HEK293 (cell line): ENCODE results near the gene DAG1.

ENCODE experiments used
- CTCF ChIA-PET: fragments of 350-600 bp; formaldehyde crosslinking; extraction: SDS; loops from one replicate; lab custom pipeline; 2021; ENCODE audit warnings: antibody characterized with exemption; lab: Yijun Ruan, JAX
- POLR2A ChIA-PET: fragments of 300-600 bp; formaldehyde crosslinking; extraction: SDS; loops from one replicate; lab custom pipeline; 2020; ENCODE audit warnings: antibody characterized with exemption, inconsistent platforms; lab: Yijun Ruan, JAX
- H3K27ac ChIP-seq: fragments of 200-500 bp; sonication (Bioruptor generic); 2 replicates; pipeline ENCODE4 v1.5.1; 2014; ENCODE audit warnings: low read depth, low read length, control low read depth, inconsistent platforms; ENCODE audit errors: extremely low read depth
- H3K36me3 ChIP-seq, 2 experiments: fragments of 200-500 bp in 1 of 2; sonication (Bioruptor generic) in 1 of 2; 1 replicate in 1 of 2; 2 replicates in 1 of 2; pipeline ENCODE4 v1.5.1; 2014 to 2017; ENCODE audit warnings: inconsistent platforms in 2 of 2, low read length in 2 of 2; ENCODE audit not compliant: control insufficient read depth in 2 of 2, insufficient read depth in 1 of 2
- H3K4me1 ChIP-seq: fragments of 200-500 bp; sonication (Bioruptor generic); 2 replicates; pipeline ENCODE4 v1.5.1; 2014; ENCODE audit warnings: mild to moderate bottlenecking, low read length, inconsistent platforms; ENCODE audit not compliant: control insufficient read depth, insufficient read depth
- H3K4me3 ChIP-seq: 2 replicates; pipeline ENCODE4 v1.5.1; 2011; ENCODE audit warnings: low read depth, mild to moderate bottlenecking, control low read depth, low read length, moderate library complexity
- H3K9me3 ChIP-seq: fragments of 200-500 bp; sonication (Bioruptor generic); 2 replicates; pipeline ENCODE4 v1.5.1; 2014; ENCODE audit warnings: low read depth, low read length, inconsistent platforms; ENCODE audit not compliant: control insufficient read depth, insufficient read depth
- BCL11A ChIP-seq: fragments of 450-650 bp; formaldehyde crosslinking; IDR thresholded peaks from 2 replicates; pipeline ENCODE4 v1.5.1; 2016; ENCODE audit warnings: low read depth, missing biosample characterization, missing genetic modification characterization
- HOXA7 ChIP-seq: sonication (generic); formaldehyde crosslinking; IDR thresholded peaks from 2 replicates; pipeline ENCODE4 v1.8.1; 2022; ENCODE audit warnings: missing genetic modification reagents, borderline replicate concordance
- MZF1 ChIP-seq: fragments of 450-650 bp; formaldehyde crosslinking; IDR thresholded peaks from 2 replicates; pipeline ENCODE4 v1.5.1; 2017; ENCODE audit warnings: missing biosample characterization, missing genetic modification characterization, borderline replicate concordance
- OVOL3 ChIP-seq: fragments of 450-650 bp; formaldehyde crosslinking; IDR thresholded peaks from 2 replicates; pipeline ENCODE4 v1.5.1; 2016; ENCODE audit warnings: missing biosample characterization, missing genetic modification characterization
- PBX3 ChIP-seq: sonication (generic); formaldehyde crosslinking; IDR thresholded peaks from 2 replicates; pipeline ENCODE4 v1.8.1; 2022; ENCODE audit warnings: mild to moderate bottlenecking, moderate library complexity, missing genetic modification reagents
- ZEB2 ChIP-seq: fragments of 450-650 bp; formaldehyde crosslinking; IDR thresholded peaks from 2 replicates; pipeline ENCODE4 v1.5.1; 2016; ENCODE audit warnings: missing biosample characterization, missing genetic modification characterization
- ZFP37 ChIP-seq: fragments of 450-650 bp; formaldehyde crosslinking; IDR thresholded peaks from 2 replicates; pipeline ENCODE4 v1.5.1; 2016; ENCODE audit warnings: missing biosample characterization, missing genetic modification characterization
- ZNF266 ChIP-seq: fragments of 450-650 bp; formaldehyde crosslinking; IDR thresholded peaks from 2 replicates; pipeline ENCODE4 v1.5.1; 2016; ENCODE audit warnings: missing biosample characterization, missing genetic modification characterization, low read depth
- ZNF302 ChIP-seq: fragments of 450-650 bp; formaldehyde crosslinking; IDR thresholded peaks from 2 replicates; pipeline ENCODE4 v1.5.1; 2016; ENCODE audit warnings: missing biosample characterization, missing genetic modification characterization, low read depth
- ZNF311 ChIP-seq: fragments of 450-650 bp; formaldehyde crosslinking; IDR thresholded peaks from 2 replicates; pipeline ENCODE4 v1.5.1; 2017; ENCODE audit warnings: missing biosample characterization, missing genetic modification characterization, borderline replicate concordance
- ZNF350 ChIP-seq: fragments of 450-650 bp; formaldehyde crosslinking; IDR thresholded peaks from 2 replicates; pipeline ENCODE4 v1.5.0; 2017; ENCODE audit warnings: missing biosample characterization, mild to moderate bottlenecking, missing genetic modification characterization
- ZNF544 ChIP-seq: fragments of 450-650 bp; formaldehyde crosslinking; IDR thresholded peaks from 2 replicates; pipeline ENCODE4 v1.5.0; 2017; ENCODE audit warnings: missing biosample characterization, missing genetic modification characterization
- ZNF549 ChIP-seq: fragments of 450-650 bp; IDR thresholded peaks from 2 replicates; pipeline ENCODE4 v1.5.1; 2018; ENCODE audit warnings: missing biosample characterization, missing genetic modification characterization, mild to moderate bottlenecking, inconsistent platforms, moderate library complexity
- ZNF610 ChIP-seq: fragments of 450-650 bp; formaldehyde crosslinking; IDR thresholded peaks from 2 replicates; pipeline ENCODE4 v1.5.1; 2016; ENCODE audit warnings: missing biosample characterization, missing genetic modification characterization, borderline replicate concordance
- ZNF660 ChIP-seq: fragments of 450-650 bp; IDR thresholded peaks from 2 replicates; pipeline ENCODE4 v1.5.1; 2018; ENCODE audit warnings: missing biosample characterization, mild to moderate bottlenecking, missing genetic modification characterization
- ZNF670 ChIP-seq: fragments of 450-650 bp; formaldehyde crosslinking; IDR thresholded peaks from 2 replicates; pipeline ENCODE4 v1.5.1; 2016; ENCODE audit warnings: missing biosample characterization, missing genetic modification characterization, low read depth
- TF ChIP-seq, protein P1 (sequence below): fragments of 450-650 bp; formaldehyde crosslinking; IDR thresholded peaks from 2 replicates; pipeline ENCODE4 v1.5.1; 2016; ENCODE audit warnings: missing biosample characterization, missing genetic modification characterization
- TF ChIP-seq, protein P2 (sequence below): fragments of 450-650 bp; formaldehyde crosslinking; IDR thresholded peaks from 2 replicates; pipeline ENCODE4 v1.5.1; 2016; ENCODE audit warnings: missing biosample characterization, missing genetic modification characterization

The DAG1 gene

DNA sequence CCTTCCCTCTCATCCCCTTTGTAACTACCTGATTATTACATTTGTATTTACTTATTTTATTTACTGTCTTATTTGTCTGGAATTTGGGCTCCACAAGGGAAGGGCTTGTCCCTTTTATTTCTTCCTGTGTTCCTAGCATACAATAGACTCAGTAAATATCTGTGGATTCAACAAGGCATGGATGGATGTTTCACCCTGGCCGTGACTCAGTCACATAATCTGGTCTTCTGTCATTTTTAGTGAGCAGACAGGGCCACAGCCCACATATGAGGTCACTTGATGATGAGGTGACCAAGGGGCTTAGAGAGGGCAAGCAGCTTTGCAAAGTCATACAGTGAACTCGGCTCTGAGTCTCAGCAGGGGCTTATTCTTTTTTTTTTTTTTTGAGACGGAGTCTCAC, 7.8 kb upstream of the DAG1 start:
- Histone ChIP-seq H3K4me3 (no peak overlapping the region), H3K27ac (no peak overlapping the region), H3K36me3 (no peaks in the 10 kb centered on the region), H3K4me1 (no peaks in the 10 kb centered on the region), H3K9me3 (no peaks in the 10 kb centered on the region)
- CTCF ChIA-PET = no interaction called here
- POLR2A ChIA-PET = interaction anchor here (2.1 kb wide), 1 partner anchor 7 kb away, joined by 6 read pairs; the partner anchor contains the start of gene DAG1
- TF ChIP-seq ZFP37 (tag by site-specific recombination) (no peak), ZNF670 (tag by site-specific recombination) (no peak), MZF1 (tag by site-specific recombination) (no peak), PBX3 (CRISPR knock-in tag) (no peak), BCL11A (tag by site-specific recombination) (no peak), ZNF350 (tag by site-specific recombination) (no peak), ZNF266 (tag by site-specific recombination) (no peak)
- TF ChIP-seq, protein P1, sequence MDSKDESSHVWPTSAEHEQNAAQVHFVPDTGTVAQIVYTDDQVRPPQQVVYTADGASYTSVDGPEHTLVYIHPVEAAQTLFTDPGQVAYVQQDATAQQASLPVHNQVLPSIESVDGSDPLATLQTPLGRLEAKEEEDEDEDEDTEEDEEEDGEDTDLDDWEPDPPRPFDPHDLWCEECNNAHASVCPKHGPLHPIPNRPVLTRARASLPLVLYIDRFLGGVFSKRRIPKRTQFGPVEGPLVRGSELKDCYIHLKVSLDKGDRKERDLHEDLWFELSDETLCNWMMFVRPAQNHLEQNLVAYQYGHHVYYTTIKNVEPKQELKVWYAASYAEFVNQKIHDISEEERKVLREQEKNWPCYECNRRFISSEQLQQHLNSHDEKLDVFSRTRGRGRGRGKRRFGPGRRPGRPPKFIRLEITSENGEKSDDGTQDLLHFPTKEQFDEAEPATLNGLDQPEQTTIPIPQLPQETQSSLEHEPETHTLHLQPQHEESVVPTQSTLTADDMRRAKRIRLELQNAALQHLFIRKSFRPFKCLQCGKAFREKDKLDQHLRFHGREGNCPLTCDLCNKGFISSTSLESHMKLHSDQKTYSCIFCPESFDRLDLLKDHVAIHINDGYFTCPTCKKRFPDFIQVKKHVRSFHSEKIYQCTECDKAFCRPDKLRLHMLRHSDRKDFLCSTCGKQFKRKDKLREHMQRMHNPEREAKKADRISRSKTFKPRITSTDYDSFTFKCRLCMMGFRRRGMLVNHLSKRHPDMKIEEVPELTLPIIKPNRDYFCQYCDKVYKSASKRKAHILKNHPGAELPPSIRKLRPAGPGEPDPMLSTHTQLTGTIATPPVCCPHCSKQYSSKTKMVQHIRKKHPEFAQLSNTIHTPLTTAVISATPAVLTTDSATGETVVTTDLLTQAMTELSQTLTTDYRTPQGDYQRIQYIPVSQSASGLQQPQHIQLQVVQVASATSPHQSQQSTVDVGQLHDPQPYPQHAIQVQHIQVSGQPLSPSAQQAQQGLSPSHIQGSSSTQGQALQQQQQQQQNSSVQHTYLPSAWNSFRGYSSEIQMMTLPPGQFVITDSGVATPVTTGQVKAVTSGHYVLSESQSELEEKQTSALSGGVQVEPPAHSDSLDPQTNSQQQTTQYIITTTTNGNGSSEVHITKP (tag by site-specific recombination) = no peak

DNA sequence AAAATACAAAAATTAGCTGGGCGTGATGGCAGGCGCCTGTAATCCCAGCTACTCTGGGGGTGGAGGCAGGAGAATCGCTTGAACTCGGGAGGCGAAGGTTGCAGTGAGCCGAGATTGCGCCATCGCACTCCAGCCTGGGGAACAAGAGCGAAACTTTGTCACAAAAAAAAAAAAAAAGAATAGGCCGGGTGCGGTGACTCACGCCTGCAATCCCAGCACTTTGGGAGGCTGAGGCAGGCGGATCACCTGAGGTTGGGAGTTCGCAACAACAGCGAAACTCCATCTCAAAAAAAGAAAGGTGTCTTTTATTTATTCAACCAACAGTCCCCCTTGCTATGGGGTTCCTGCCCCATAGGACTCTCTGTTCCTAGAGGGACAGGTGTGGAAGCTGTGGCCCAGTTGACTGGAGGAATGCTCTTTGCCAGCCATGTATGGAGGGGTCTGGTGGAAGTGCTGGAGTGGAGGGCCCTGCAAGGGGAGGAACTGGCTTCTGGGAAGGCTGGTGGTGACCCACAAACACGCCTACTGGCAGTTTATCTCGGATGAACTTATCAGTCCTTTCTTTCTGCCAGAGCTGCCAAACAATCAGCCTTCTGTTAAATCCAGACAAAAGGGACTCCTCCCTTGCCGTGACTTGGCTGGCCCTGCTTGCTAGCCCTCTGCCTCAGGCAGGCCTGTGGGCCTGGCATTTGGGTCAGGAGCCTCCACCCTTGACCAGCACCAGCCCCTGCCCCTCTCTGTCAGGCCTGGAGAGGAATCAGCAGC, 4.6 kb upstream of the DAG1 start:
- Histone ChIP-seq H3K4me1 (peaks cover 3% of the 10 kb centered on the region; the same call in 1 of the 2 replicates), H3K9me3 (no peaks in the 10 kb centered on the region), H3K27ac (no peak overlapping the region), H3K36me3 (no peaks in the 10 kb centered on the region), H3K4me3 (no peak overlapping the region)
- ChIA-PET POLR2A (no interaction called here), CTCF (no interaction called here)
- TF ChIP-seq ZNF311 (tag by site-specific recombination) = no peak
- TF ChIP-seq ZNF660 (tag by site-specific recombination) = no peak
- no peak for TF ChIP-seq ZEB2
- no peak for TF ChIP-seq ZNF544 (tag by site-specific recombination)
- TF ChIP-seq OVOL3 (tag by site-specific recombination) = no peak
- no peak for TF ChIP-seq ZNF549
- TF ChIP-seq ZNF610 = no peak
- TF ChIP-seq HOXA7 = no peak
- TF ChIP-seq, protein P2, sequence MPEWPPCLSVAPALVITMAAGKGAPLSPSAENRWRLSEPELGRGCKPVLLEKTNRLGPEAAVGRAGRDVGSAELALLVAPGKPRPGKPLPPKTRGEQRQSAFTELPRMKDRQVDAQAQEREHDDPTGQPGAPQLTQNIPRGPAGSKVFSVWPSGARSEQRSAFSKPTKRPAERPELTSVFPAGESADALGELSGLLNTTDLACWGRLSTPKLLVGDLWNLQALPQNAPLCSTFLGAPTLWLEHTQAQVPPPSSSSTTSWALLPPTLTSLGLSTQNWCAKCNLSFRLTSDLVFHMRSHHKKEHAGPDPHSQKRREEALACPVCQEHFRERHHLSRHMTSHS = no peak
- TF ChIP-seq ZNF302 (tag by site-specific recombination) = no peak
